NCI-H1105 (cell line): ENCODE measurements around the gene TBC1D5.

Experiments
- DNase-seq: peaks from one replicate; lab custom pipeline; 2025; lab: John Stamatoyannopoulos, UW

TBC1D5 gene

GRCh38 chr3:17227472-17227871 lies 515.0 kb downstream of the TBC1D5 start:
- DNase-seq, result no peak

- no peak for DNase-seq
These were observed 520.9 kb downstream of the TBC1D5 start for GRCh38 chr3:17221529-17221928.

DNA sequence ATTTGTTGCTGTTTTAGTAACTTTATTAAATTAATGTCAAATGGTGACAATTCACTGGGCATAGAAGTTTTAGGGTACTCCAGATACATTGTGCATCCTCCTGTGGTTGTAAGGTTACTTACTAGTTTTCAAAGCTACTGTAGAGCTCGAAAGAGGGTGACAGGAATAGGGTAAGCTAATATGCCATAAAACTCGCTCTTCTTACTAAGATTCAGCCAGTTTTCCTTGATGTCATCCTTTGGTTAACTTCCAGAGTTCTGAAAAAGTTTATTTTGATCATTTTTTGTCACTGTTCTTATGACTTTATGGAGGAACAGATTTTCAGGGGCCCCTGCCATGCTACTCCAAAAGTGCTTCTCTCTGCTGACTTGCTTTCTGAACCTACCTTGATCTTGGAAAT lies 522.8 kb downstream of the TBC1D5 start:
- DNase-seq, result no peak

GRCh38 chr3:17218587-17218986 lies 523.8 kb downstream of the TBC1D5 start:
- DNase-seq, result no peak

DNA sequence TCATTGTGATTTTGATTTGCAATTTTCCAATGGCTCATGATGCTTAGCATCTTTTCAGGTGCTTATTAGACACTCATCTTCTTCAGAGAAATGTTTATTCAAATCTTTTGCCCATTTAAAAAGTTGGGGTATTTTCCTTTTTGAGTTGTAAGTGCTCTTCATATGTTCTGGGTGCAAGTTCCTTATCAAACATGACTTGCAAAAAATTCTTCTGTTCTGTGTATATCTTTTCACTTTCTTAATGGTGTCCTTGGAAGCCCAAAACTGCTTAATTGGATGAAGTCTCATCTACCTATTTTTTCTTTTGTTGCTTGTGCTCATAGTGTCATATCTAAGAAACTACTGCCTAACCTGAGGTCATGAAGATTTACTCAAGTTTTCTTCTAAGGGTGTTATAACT lies 524.8 kb downstream of the TBC1D5 start:
- DNase-seq, result no peak

DNA sequence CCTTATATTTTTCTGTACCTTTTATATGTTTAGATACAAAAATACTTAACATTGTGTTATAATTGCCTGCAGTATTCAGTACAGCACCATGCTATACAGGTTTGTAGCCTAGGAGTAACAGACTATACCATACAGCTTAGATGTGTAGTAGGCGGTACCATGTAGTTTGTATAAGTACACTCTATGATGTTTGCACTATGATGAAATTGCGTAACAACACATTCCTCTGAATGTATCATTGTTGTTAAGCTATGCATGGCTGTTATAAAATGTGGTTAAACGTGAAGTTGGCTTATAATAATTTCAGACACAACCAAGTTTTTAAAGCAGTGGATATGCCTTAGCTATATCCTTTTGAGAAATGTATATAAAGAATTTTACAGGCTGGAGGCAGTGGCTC lies 529.3 kb downstream of the TBC1D5 start:
- no peak for DNase-seq

GRCh38 chr3:17207979-17208378 lies 534.5 kb downstream of the TBC1D5 start:
- no peak for DNase-seq

DNA sequence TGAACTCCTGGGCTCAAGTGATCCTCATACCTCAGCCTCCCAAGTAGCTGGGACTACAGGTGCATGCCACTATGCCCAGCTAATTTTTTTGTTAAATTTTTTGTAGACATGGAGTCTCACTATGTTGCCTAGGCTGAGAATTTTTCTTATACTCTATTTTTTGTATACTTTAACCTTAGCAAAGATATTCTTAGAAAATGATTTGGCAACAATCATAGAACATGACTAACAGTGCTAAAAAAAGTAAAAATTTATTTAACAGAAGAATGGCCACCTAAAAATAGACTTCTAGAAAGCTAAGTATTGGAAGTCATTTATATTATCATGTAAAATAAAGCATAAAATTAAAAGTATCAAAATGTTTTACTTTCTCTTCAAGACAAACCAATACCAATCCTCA lies 535.4 kb downstream of the TBC1D5 start:
- DNase-seq, result no peak

DNA sequence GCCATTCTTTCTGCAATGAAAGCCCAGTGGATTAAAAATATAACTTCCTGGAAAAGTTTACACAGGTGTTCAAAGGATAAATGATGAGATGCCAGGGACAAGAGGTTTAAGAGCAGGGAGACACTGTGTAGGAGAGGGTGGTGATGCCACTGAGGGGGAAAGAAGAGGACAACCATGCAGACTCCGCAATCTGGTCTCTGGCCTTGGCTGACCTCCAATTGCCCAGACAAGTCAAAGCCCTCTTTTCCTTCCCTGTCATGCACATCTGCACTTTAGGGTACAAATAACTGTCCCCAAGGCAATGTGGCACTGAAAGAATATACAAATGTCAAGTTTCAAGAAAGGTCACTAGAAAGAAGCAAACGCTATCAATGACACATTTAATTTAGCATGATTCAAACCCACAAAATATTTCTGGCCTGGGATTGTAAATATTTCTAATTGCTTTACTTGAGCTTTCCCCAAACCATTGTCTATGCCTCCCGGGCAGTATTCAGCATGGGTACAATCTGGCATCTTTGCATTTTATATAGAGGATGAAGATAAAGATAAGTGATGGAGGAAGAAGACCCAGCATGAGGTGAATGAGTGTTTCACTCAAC lies 538.3 kb downstream of the TBC1D5 start:
- no peak for DNase-seq

- DNase-seq, result no peak
These were observed 540.9 kb downstream of the TBC1D5 start for GRCh38 chr3:17201538-17201937.

GRCh38 chr3:17195856-17196604 lies 546.4 kb downstream of the TBC1D5 start:
- DNase-seq, result no peak

- no peak for DNase-seq
These were observed 547.2 kb downstream of the TBC1D5 start for GRCh38 chr3:17195192-17195611.

DNA sequence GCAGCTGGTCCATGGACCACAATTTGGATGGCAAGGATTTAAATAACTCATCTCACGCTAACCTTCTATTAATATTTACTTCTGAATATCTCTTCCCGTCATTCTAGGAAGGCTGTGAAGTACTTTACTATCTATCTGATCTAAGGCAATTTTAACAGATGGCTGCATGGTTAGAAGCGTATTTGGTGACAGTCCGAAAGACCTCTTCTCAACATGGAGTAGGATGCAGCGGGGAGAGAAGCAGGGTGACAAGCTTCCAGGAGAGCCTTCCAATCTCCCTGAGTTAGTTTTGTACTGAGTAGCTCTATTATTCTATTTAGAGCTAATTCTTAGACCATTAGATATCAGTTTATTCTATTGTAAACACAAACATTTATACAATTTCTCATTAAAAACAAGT lies 548.3 kb downstream of the TBC1D5 start:
- DNase-seq, result no peak

DNA sequence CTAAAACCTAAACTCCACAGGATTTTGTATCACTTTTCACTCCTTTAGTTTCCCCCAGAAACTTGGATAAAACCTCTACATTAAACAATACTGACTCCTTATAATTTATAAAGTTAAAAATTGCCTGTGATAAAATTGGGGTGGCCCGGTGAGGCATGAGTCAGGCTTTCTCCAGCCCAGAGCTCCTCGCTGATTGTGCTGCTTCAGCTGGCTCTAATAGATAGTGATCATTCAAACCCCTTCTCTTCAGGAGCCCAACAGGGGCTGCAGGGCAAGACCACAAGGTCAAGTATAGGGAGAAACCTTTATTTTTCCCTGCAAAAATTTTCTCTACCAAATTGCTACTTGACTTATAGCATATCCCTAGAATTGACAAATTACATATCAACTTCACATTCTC lies 549.4 kb downstream of the TBC1D5 start:
- no peak for DNase-seq

GRCh38 chr3:17190353-17191078 lies 551.9 kb downstream of the TBC1D5 start:
- DNase-seq, result no peak

DNA sequence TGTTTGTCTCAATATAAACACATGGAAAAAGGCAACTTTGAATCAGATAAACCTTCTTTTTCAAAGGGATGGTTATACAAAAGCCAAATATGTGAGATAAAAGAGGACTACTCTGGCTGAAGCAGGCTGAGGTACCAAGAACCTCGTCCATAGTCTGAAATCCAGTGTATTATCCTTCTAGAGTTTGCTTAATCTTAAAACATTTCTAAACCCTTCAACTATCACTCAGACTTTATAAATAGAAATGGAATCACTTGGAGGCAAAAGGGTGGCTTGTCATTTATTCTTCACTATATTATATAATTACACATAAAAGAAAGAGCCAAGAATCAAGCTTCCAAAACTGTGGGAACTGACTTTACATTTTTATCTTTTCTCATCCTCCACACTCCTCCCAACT lies 554.1 kb downstream of the TBC1D5 start:
- no peak for DNase-seq

- no peak for DNase-seq
These were observed 554.7 kb downstream of the TBC1D5 start for GRCh38 chr3:17187589-17188184.

DNA sequence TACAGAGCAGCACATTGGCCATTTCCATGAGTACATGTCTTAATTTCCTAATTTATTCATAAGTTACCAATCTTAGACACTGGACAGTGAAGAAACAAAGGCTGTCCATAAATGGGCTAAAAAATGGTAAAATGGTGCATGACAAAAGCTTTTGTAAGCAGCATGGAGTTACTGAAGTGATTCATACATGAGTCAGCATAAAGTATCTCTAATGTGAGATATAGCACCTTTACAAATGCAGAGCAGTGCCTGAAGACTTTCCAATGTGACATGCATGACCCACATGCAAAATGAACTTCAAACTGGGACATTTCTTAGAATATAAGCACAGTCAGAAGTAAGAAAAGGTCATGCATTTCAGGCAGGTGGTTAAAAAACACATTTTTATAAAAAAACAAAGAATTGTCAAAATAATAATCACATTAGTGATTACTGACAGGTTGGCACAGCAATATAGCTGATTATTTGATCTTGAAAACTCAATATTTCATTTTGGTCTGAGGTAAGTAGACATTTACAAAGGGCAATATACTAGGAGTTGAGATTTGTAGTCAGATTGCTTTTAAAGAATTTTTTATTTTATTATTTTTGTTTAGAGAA lies 558.4 kb downstream of the TBC1D5 start:
- no peak for DNase-seq

- no peak for DNase-seq
These were observed 560.3 kb downstream of the TBC1D5 start for GRCh38 chr3:17182166-17182565.

- DNase-seq, result no peak
These were observed 561.0 kb downstream of the TBC1D5 start for GRCh38 chr3:17181413-17181907.

- peak; percentile 3 for DNase-seq
These were observed 562.8 kb downstream of the TBC1D5 start for GRCh38 chr3:17179381-17180205.
